Hepatocyte (in vitro differentiated cells): Measurements from ENCODE around the gene SLAIN1. TPM values are rescaled to one million over a fixed set of nuclear protein-coding genes. Genes with fewer than 3 reads are reported as not detected.

Source experiments
- DNase-seq: peaks from one replicate; pipeline ENCODE4 v3.0.0-alpha.2; 2016; ENCODE audit warnings: low spot score
- H2AFZ ChIP-seq: fragments of 200-600 bp; sonication (generic); 2 replicates; pipeline ENCODE4 v1.6.0; 2016; ENCODE audit warnings: antibody characterized with exemption, mild to moderate bottlenecking
- H3K27ac ChIP-seq: fragments of 200-600 bp; sonication (generic); 2 replicates; pipeline ENCODE4 v1.5.1; 2016; ENCODE audit warnings: mild to moderate bottlenecking
- H3K27me3 ChIP-seq: fragments of 200-600 bp; sonication (generic); 2 replicates; pipeline ENCODE4 v1.6.1; 2016
- H3K36me3 ChIP-seq: fragments of 200-600 bp; sonication (generic); replicated peaks from 2 replicates; pipeline ENCODE4 v1.5.1; 2016; ENCODE audit warnings: low read depth; ENCODE audit not compliant: insufficient read depth
- H3K4me1 ChIP-seq: fragments of 200-600 bp; sonication (generic); 2 replicates; pipeline ENCODE4 v1.5.1; 2016; ENCODE audit warnings: mild to moderate bottlenecking, moderate library complexity; ENCODE audit not compliant: insufficient read depth
- H3K4me2 ChIP-seq: fragments of 200-600 bp; sonication (generic); 2 replicates; pipeline ENCODE4 v1.6.0; 2016
- H3K4me3 ChIP-seq: fragments of 200-600 bp; sonication (generic); 2 replicates; pipeline ENCODE4 v1.5.1; 2016; ENCODE audit warnings: mild to moderate bottlenecking
- H3K79me2 ChIP-seq: fragments of 200-600 bp; sonication (generic); 2 replicates; pipeline ENCODE4 v1.6.0; 2017; ENCODE audit warnings: mild to moderate bottlenecking
- H3K9me2 ChIP-seq: fragments of 200-600 bp; sonication (generic); replicated peaks from 2 replicates; pipeline ENCODE4 v1.6.0; 2017; ENCODE audit warnings: mild to moderate bottlenecking; ENCODE audit not compliant: insufficient read depth
- H3K9me3 ChIP-seq: fragments of 200-600 bp; sonication (generic); 2 replicates; pipeline ENCODE4 v1.5.1; 2016; ENCODE audit warnings: low read depth, mild to moderate bottlenecking
- H4K20me1 ChIP-seq: fragments of 200-600 bp; sonication (generic); 2 replicates; pipeline ENCODE4 v1.6.0; 2016; ENCODE audit warnings: mild to moderate bottlenecking; ENCODE audit not compliant: insufficient read depth, poor library complexity, severe bottlenecking
- EZH2 ChIP-seq: fragments of 200-600 bp; sonication (generic); IDR thresholded peaks from 2 replicates; pipeline ENCODE4 v1.6.1; 2016; ENCODE audit warnings: antibody characterized with exemption, mild to moderate bottlenecking, borderline replicate concordance
- EZH2phosphoT487 ChIP-seq: fragments of 200-600 bp; sonication (generic); IDR thresholded peaks from one replicate; pipeline ENCODE4 v1.6.1; 2018; ENCODE audit warnings: antibody characterized with exemption, mild to moderate bottlenecking, low read depth, moderate library complexity; ENCODE audit not compliant: unreplicated experiment, severe bottlenecking
- WGBS: methylation state at CpG from one replicate; pipeline ENCODE4 v1.1.6; 2016; ENCODE audit warnings: low lambda C conversion rate; ENCODE audit errors: missing lambda C conversion rate; 5-methylcytosine and 5-hydroxymethylcytosine counted together
- polyA plus RNA-seq: library from polyadenylated mRNA; unstranded; fragments of >200 nt; fragmentation: Nextera tagmentation; extraction: Ambion mirVana; gene quantifications from 2 replicates; pipeline ENCODE4 v1.2.1, GENCODE V29; 2016
- total RNA-seq: library from RNA; depleted of rRNA; stranded (reverse); fragments of >200 nt; gene quantifications from 2 replicates; pipeline ENCODE4 v1.2.3, GENCODE V29; 2014
- TF ChIP-seq, protein P1 (sequence below): fragments of 200-600 bp; sonication (generic); IDR thresholded peaks from 2 replicates; pipeline ENCODE4 v1.5.1; 2016; ENCODE audit warnings: antibody characterized with exemption, mild to moderate bottlenecking; ENCODE audit not compliant: poor library complexity

SLAIN1 gene
- total and polyA plus RNA-seq, 2 experiments from 2014 or later = 6.0 to 19.5 TPM

DNA sequence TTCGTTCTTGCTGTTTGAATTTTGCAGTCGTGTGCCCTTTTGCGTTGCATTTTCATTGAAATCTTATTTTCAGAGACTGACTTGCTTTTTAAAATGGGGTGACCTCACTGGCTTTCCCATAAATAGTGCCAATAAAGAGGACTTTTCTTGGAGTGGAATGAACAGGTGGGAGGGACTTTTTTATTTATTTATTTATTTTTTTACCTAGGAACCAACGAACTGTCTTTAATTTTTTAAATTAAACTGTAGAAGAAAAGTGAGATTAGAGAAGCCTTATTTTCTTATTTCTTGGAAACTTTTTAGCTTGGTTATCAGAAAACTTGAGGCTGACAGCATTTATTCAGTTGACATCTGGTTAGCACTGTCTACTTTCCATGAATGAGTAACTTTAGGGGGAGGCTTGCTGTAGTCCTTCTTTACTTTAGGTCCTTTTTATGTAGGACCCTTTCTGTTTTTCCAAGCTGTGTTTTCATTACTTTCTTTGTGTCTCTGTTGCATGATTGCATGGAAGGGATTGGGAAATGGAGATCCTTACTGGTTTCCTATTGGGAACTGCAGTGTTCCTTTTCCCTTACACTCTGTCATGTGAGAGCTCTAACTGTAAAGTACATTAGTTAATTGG is 1.7 kb downstream of the SLAIN1 start:
- Histone ChIP-seq H3K27me3 (peaks cover 18% of the 10 kb centered on the region), H3K9me3 (no peaks in the 10 kb centered on the region), H3K79me2 (peaks cover 23% of the 10 kb centered on the region), H3K9me2 (no peaks in the 10 kb centered on the region), H4K20me1 (no peaks in the 10 kb centered on the region), H3K4me2 (peak overlapping the region; percentile 88), H3K4me3 (peak overlapping the region; percentile 56), H2AFZ (peak overlapping the region; percentile 69), H3K4me1 (peaks cover 5% of the 10 kb centered on the region), H3K27ac (no peak overlapping the region), H3K36me3 (no peaks in the 10 kb centered on the region)
- TF ChIP-seq EZH2 = no peak
- TF ChIP-seq EZH2phosphoT487 = no peak
- TF ChIP-seq, protein P1, sequence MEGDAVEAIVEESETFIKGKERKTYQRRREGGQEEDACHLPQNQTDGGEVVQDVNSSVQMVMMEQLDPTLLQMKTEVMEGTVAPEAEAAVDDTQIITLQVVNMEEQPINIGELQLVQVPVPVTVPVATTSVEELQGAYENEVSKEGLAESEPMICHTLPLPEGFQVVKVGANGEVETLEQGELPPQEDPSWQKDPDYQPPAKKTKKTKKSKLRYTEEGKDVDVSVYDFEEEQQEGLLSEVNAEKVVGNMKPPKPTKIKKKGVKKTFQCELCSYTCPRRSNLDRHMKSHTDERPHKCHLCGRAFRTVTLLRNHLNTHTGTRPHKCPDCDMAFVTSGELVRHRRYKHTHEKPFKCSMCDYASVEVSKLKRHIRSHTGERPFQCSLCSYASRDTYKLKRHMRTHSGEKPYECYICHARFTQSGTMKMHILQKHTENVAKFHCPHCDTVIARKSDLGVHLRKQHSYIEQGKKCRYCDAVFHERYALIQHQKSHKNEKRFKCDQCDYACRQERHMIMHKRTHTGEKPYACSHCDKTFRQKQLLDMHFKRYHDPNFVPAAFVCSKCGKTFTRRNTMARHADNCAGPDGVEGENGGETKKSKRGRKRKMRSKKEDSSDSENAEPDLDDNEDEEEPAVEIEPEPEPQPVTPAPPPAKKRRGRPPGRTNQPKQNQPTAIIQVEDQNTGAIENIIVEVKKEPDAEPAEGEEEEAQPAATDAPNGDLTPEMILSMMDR = no peak
- no peak for DNase-seq
- WGBS = 0% methylated on average over 4 of the region's 4 CpGs

DNA sequence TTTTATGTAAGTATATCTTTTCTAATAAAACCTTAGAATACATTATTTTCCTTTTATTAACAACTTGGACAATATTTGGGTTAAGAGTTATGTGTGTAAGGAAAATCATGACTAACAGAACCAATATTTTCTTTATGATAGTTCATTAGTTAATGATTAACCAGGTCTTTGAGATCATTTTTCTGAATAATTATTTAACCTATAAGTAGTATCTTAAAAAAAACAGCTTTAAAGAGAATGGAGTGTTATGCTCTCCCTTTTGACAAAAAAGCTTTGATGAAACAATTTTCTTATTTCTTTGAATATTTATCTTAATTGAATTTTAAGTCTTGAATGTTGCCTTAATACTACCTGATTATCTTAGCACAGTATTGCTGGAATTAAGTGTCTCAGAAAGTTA is 3.8 kb downstream of the SLAIN1 start:
- Histone ChIP-seq H3K79me2 (peaks cover 25% of the 10 kb centered on the region), H3K9me3 (no peaks in the 10 kb centered on the region), H3K36me3 (no peaks in the 10 kb centered on the region), H3K4me1 (peaks cover 5% of the 10 kb centered on the region), H3K4me3 (no peak overlapping the region), H3K27ac (no peak overlapping the region), H3K9me2 (no peaks in the 10 kb centered on the region), H2AFZ (no peak overlapping the region), H3K27me3 (peaks cover 12% of the 10 kb centered on the region), H4K20me1 (no peaks in the 10 kb centered on the region), H3K4me2 (no peak overlapping the region)
- TF ChIP-seq EZH2phosphoT487 = no peak
- no peak for TF ChIP-seq EZH2
- TF ChIP-seq, protein P1 = no peak
- no peak for DNase-seq

DNA sequence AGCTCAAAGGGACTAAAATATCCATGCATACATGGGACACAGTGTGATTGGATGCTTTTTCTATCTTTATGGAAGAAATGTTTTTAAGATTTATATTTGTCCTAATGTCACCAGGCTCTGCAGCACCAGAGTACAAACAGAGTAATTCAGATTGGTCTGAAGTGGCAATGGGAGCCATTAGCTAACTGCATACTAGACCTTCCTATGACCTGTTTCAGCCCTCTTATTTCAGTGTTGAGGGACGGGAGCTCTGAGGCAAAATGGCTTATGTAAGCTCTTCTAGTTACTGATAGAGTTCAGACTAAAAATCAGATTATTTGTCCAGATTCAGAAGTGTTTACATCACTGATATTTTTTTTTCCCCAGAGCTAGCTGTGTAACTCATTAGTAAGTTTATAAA is 4.9 kb downstream of the SLAIN1 start:
- DNase-seq = no peak
- Histone ChIP-seq H3K4me2 (no peak overlapping the region), H3K27ac (no peak overlapping the region), H3K79me2 (peaks cover 28% of the 10 kb centered on the region), H2AFZ (no peak overlapping the region), H3K4me1 (peaks cover 5% of the 10 kb centered on the region), H3K4me3 (no peak overlapping the region), H3K9me2 (no peaks in the 10 kb centered on the region), H3K36me3 (no peaks in the 10 kb centered on the region), H3K27me3 (peaks cover 5% of the 10 kb centered on the region), H4K20me1 (no peaks in the 10 kb centered on the region), H3K9me3 (no peaks in the 10 kb centered on the region)
- TF ChIP-seq, protein P1 = no peak
- no peak for TF ChIP-seq EZH2
- no peak for TF ChIP-seq EZH2phosphoT487
- WGBS = 61% methylated on average over 1 of the region's 1 CpG

DNA sequence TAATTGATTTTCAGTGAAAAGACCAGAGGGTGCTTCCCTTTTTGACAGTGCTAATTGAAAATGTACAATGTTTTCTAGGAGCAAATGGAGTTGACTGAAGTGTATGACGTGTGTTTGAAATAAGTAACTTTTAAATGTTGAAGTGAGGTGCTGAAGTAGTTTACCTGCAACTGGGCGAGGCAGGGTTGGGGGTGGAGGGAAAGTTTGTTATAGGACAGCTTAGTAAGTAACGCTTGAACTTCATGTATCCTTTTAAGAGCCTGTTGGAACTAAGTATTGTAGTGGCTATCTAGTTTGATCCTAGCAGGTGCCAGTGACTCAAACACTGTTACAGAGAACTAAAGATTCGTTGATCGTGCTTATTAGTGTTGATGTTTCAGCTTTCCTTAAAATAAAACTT is 5.9 kb downstream of the SLAIN1 start:
- Histone ChIP-seq H3K79me2 (peaks cover 29% of the 10 kb centered on the region), H3K27ac (no peak overlapping the region), H3K4me2 (no peak overlapping the region), H3K9me3 (no peaks in the 10 kb centered on the region), H4K20me1 (no peaks in the 10 kb centered on the region), H3K27me3 (peaks cover 5% of the 10 kb centered on the region), H3K4me1 (peaks cover 5% of the 10 kb centered on the region), H3K36me3 (no peaks in the 10 kb centered on the region), H3K9me2 (no peaks in the 10 kb centered on the region), H2AFZ (no peak overlapping the region), H3K4me3 (no peak overlapping the region)
- TF ChIP-seq EZH2 (no peak), EZH2phosphoT487 (no peak)
- TF ChIP-seq, protein P1 = no peak
- 83% methylated on average over 5 of the region's 5 CpGs for WGBS
- DNase-seq = no peak
